Transverse colon (tissue), 4 donors: ENCODE results near the gene MTRFR. TPM values are rescaled to one million over a fixed set of nuclear protein-coding genes. Genes with fewer than 3 reads are reported as not detected.

ENCODE experiments used
- DNase-seq: peaks from one replicate; pipeline ENCODE4 v3.0.0-alpha.2; 2019
- H3K27ac ChIP-seq, 4 donors: fragments of 200-600 bp; sonication (generic); 2 replicates each; pipeline ENCODE4 v1.5.1; 2016 to 2018; ENCODE audit warnings: inconsistent platforms in 4 of 4
- H3K27me3 ChIP-seq: fragments of 200-600 bp; sonication (generic); 2 replicates; pipeline ENCODE4 v1.5.1; 2017; ENCODE audit warnings: inconsistent platforms
- H3K36me3 ChIP-seq, 4 donors: fragments of 200-600 bp; sonication (generic); 2 replicates each; pipeline ENCODE4 v1.5.1; 2017 to 2019; ENCODE audit warnings: inconsistent platforms in 4 of 4
- H3K4me1 ChIP-seq, 4 donors: fragments of 200-600 bp; sonication (generic); 2 replicates each; pipeline ENCODE4 v1.5.1; 2017 to 2020; ENCODE audit warnings: inconsistent platforms in 4 of 4
- H3K4me3 ChIP-seq, 4 donors: fragments of 200-600 bp; sonication (generic); 1 replicate in 1 of 4; 2 replicates in 3 of 4; pipeline versions ENCODE4 v1.5.1 to v1.6.1; 2017 to 2019; ENCODE audit warnings: inconsistent platforms in 4 of 4
- H3K9me3 ChIP-seq, 2 donors: fragments of 200-600 bp; sonication (generic); 2 replicates each; pipeline ENCODE4 v1.5.1; 2017 to 2019; ENCODE audit warnings: inconsistent platforms in 2 of 2
- EP300 ChIP-seq: sonication (generic); formaldehyde crosslinking; IDR thresholded peaks from one replicate; pipeline ENCODE4 v1.6.1; 2017; ENCODE audit warnings: antibody characterized with exemption, low read depth
- POLR2A ChIP-seq: fragments of 450-650 bp; IDR thresholded peaks from one replicate; pipeline ENCODE4 v1.6.1; 2016; ENCODE audit warnings: antibody characterized with exemption, mild to moderate bottlenecking, moderate library complexity
- POLR2AphosphoS5 ChIP-seq, 3 donors: sonication (generic); formaldehyde crosslinking; IDR thresholded peaks; one replicate each; pipeline ENCODE4 v1.6.1; 2016; ENCODE audit warnings: antibody characterized with exemption in 3 of 3
- WGBS, 2 donors: methylation state at CpG; one replicate each; pipeline ENCODE4 v1.1.5; 2018; ENCODE audit warnings: low coverage in 1 of 2; 5-methylcytosine and 5-hydroxymethylcytosine counted together
- in situ Hi-C, 4 donors: fragments of 200-750 bp; cut with MboI; loops; one replicate each; pipeline versions ENCODE4 v1.15.0 to v1.15.1; 2017; ENCODE audit warnings: low sequenced_read_pairs in 3 of 4, low pct_ligation_motif_present in 1 of 4, low pct_unique_long_range_greater_than_20kb in 1 of 4
- intact Hi-C: fragments of 100-400 bp; cut with DNase I; formaldehyde crosslinking; loops from one replicate; pipeline ENCODE4 v1.15.1; 2023; ENCODE audit warnings: low total_unique reads
- total RNA-seq, 4 donors: library from RNA; depleted of rRNA; stranded (reverse); fragments of >200 nt; gene quantifications; one replicate each; pipeline ENCODE4 v1.1.0, GENCODE V29; 2016
- TF ChIP-seq, protein P1 (sequence below), 5 experiments: fragments of 200-600 bp in 3 of 5; fragments of 450-650 bp in 2 of 5; sonication (generic) in 3 of 5; IDR thresholded peaks; 1 replicate in 2 of 5; 2 replicates in 3 of 5; pipeline ENCODE4 v1.5.1; 2016 to 2017; ENCODE audit warnings: antibody characterized with exemption in 5 of 5, inconsistent platforms in 3 of 5, mild to moderate bottlenecking in 2 of 5, moderate library complexity in 1 of 5

Gene MTRFR
- total RNA-seq, 4 donors from 2014 or later: 3.6 to 19.2 (median 9.7) TPM

DNA sequence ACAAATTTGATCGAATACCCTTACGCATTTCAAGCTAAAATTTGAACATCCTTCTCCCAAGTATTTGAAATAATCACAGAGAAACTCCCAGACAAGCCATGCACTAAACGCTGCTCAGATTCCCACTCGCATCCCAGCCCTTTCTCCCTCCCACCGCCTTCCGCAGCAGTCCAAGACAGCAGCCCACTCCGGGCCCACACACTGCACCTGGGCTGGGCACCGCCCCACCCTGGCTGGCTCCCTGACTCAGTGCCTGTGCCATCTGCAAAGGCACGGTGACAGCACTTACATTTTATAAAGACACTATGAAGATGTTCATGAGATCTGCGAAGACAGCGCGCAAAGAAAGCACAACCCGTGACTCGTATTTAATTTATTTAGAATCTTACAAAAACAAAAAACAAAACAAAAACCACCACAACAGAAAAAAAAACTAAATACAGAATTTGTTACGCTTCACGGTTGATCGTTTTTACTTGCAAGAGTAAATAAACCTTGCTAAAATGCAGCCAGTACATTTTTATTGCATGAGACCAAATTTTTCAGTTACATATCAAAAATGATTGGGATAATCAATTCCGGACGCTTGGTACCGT is 55.6 kb downstream of the MTRFR start:
- no peak for DNase-seq
- in situ Hi-C loops: no loop called here
- no peaks in the 10 kb centered on the region for H3K9me3 ChIP-seq
- TF ChIP-seq, protein P1, sequence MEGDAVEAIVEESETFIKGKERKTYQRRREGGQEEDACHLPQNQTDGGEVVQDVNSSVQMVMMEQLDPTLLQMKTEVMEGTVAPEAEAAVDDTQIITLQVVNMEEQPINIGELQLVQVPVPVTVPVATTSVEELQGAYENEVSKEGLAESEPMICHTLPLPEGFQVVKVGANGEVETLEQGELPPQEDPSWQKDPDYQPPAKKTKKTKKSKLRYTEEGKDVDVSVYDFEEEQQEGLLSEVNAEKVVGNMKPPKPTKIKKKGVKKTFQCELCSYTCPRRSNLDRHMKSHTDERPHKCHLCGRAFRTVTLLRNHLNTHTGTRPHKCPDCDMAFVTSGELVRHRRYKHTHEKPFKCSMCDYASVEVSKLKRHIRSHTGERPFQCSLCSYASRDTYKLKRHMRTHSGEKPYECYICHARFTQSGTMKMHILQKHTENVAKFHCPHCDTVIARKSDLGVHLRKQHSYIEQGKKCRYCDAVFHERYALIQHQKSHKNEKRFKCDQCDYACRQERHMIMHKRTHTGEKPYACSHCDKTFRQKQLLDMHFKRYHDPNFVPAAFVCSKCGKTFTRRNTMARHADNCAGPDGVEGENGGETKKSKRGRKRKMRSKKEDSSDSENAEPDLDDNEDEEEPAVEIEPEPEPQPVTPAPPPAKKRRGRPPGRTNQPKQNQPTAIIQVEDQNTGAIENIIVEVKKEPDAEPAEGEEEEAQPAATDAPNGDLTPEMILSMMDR (IDR thresholded peaks at IDR 0.05): no peak
- TF ChIP-seq EP300 (no peak), POLR2AphosphoS5 (IDR thresholded peaks at IDR 0.05) (no peak), POLR2A (no peak)
- no peak overlapping the region for H3K27ac ChIP-seq
- 90 to 93% methylated on average over 11 to 20 of the region's 20 CpGs for WGBS, 2 donors
- H3K4me1 ChIP-seq: no peaks in the 10 kb centered on the region
- no peaks in the 10 kb centered on the region for H3K27me3 ChIP-seq
- peaks cover 0 to 17% (median 0%) of the 10 kb centered on the region in 4 donors for H3K36me3 ChIP-seq
- no peak overlapping the region for H3K4me3 ChIP-seq
- intact Hi-C loops: no loop called here

DNA sequence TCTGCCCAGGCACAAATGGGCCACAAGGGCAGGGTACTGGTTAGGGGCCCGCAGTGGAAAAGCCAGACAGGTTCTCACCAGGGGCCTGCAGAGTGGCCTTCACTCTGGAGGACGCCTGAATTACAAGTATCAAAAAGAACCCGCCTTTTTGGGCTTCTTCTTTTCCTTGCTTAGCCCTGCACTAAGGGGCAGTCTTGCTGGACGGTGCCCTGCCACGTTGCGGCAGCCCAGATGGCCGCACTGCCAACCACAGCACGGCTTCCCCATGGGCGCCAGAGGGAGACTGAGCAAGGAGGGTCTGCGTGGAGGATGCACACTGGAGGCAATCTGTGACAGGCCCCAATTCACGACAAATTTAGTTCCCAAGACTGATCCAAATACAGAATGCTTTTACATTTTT is 56.7 kb downstream of the MTRFR start:
- H3K36me3 ChIP-seq: peaks cover 0 to 25% (median under 1%) of the 10 kb centered on the region in 4 donors
- H3K4me3 ChIP-seq: no peak overlapping the region
- in situ Hi-C loops: no loop called here
- intact Hi-C loops: no loop called here
- H3K27me3 ChIP-seq: no peaks in the 10 kb centered on the region
- 96% methylated on average over 11 of the region's 11 CpGs; no CpG with 5 or more reads in 1 of the 2 donors for WGBS, 2 donors
- H3K4me1 ChIP-seq: no peaks in the 10 kb centered on the region
- TF ChIP-seq POLR2A (no peak), EP300 (no peak), POLR2AphosphoS5 (IDR thresholded peaks at IDR 0.05) (no peak)
- TF ChIP-seq, protein P1 (IDR thresholded peaks at IDR 0.05): no peak
- H3K9me3 ChIP-seq: no peaks in the 10 kb centered on the region
- no peak for DNase-seq
- H3K27ac ChIP-seq: no peak overlapping the region

GRCh38 chr12:123293178-123293760 is 60.0 kb downstream of the MTRFR start:
- no peak overlapping the region for H3K4me3 ChIP-seq
- no peaks in the 10 kb centered on the region for H3K27me3 ChIP-seq
- H3K9me3 ChIP-seq: no peaks in the 10 kb centered on the region
- TF ChIP-seq POLR2A (no peak), EP300 (no peak), POLR2AphosphoS5 (IDR thresholded peaks at IDR 0.05) (no peak)
- TF ChIP-seq, protein P1 (IDR thresholded peaks at IDR 0.05): no peak
- in situ Hi-C loops (no loop called here), intact Hi-C loops (no loop called here)
- no peak overlapping the region for H3K27ac ChIP-seq
- DNase-seq: no peak
- peaks cover 0 to 48% (median 12%) of the 10 kb centered on the region in 4 donors for H3K36me3 ChIP-seq
- 96 to 100% methylated on average over 2 to 9 of the region's 9 CpGs for WGBS, 2 donors
- H3K4me1 ChIP-seq: no peaks in the 10 kb centered on the region

GRCh38 chr12:123305136-123305535 is 71.9 kb downstream of the MTRFR start:
- no peak for TF ChIP-seq POLR2A
- no peak for TF ChIP-seq POLR2AphosphoS5 (IDR thresholded peaks at IDR 0.05)
- TF ChIP-seq, protein P1 (IDR thresholded peaks at IDR 0.05): no peak
- no peak for TF ChIP-seq EP300
- H3K4me3 ChIP-seq: no peak overlapping the region
- peaks cover 0 to 84% (median 41%) of the 10 kb centered on the region in 4 donors for H3K36me3 ChIP-seq
- no peak for DNase-seq
- WGBS, 2 donors: 74 to 83% methylated on average over 3 of the region's 3 CpGs
- H3K27me3 ChIP-seq: no peaks in the 10 kb centered on the region
- intact Hi-C loops: no loop called here
- H3K9me3 ChIP-seq: no peaks in the 10 kb centered on the region
- in situ Hi-C loops: no loop called here
- no peaks in the 10 kb centered on the region for H3K4me1 ChIP-seq
- H3K27ac ChIP-seq: no peak overlapping the region
